HEK293 (cell line): ENCODE data around the gene IVNS1ABP.

ENCODE experiments used
- CTCF ChIA-PET: fragments of 350-600 bp; formaldehyde crosslinking; extraction: SDS; loops from one replicate; lab custom pipeline; 2021; ENCODE audit warnings: antibody characterized with exemption; lab: Yijun Ruan, JAX
- POLR2A ChIA-PET: fragments of 300-600 bp; formaldehyde crosslinking; extraction: SDS; loops from one replicate; lab custom pipeline; 2020; ENCODE audit warnings: antibody characterized with exemption, inconsistent platforms; lab: Yijun Ruan, JAX
- H3K27ac ChIP-seq: fragments of 200-500 bp; sonication (Bioruptor generic); 2 replicates; pipeline ENCODE4 v1.5.1; 2014; ENCODE audit warnings: low read depth, low read length, control low read depth, inconsistent platforms; ENCODE audit errors: extremely low read depth
- H3K36me3 ChIP-seq, 2 experiments: fragments of 200-500 bp in 1 of 2; sonication (Bioruptor generic) in 1 of 2; 1 replicate in 1 of 2; 2 replicates in 1 of 2; pipeline ENCODE4 v1.5.1; 2014 to 2017; ENCODE audit warnings: inconsistent platforms in 2 of 2, low read length in 2 of 2; ENCODE audit not compliant: control insufficient read depth in 2 of 2, insufficient read depth in 1 of 2
- H3K4me1 ChIP-seq: fragments of 200-500 bp; sonication (Bioruptor generic); 2 replicates; pipeline ENCODE4 v1.5.1; 2014; ENCODE audit warnings: mild to moderate bottlenecking, low read length, inconsistent platforms; ENCODE audit not compliant: control insufficient read depth, insufficient read depth
- H3K4me3 ChIP-seq: 2 replicates; pipeline ENCODE4 v1.5.1; 2011; ENCODE audit warnings: low read depth, mild to moderate bottlenecking, control low read depth, low read length, moderate library complexity
- H3K9me3 ChIP-seq: fragments of 200-500 bp; sonication (Bioruptor generic); 2 replicates; pipeline ENCODE4 v1.5.1; 2014; ENCODE audit warnings: low read depth, low read length, inconsistent platforms; ENCODE audit not compliant: control insufficient read depth, insufficient read depth
- FEZF1 ChIP-seq: fragments of 450-650 bp; formaldehyde crosslinking; IDR thresholded peaks from 2 replicates; pipeline ENCODE4 v1.5.1; 2016; ENCODE audit warnings: missing biosample characterization, missing genetic modification characterization
- HOXC10 ChIP-seq: sonication (generic); formaldehyde crosslinking; IDR thresholded peaks from 2 replicates; pipeline ENCODE4 v1.8.1; 2023; ENCODE audit warnings: mild to moderate bottlenecking, missing genetic modification reagents
- SALL2 ChIP-seq: fragments of 450-650 bp; formaldehyde crosslinking; IDR thresholded peaks from 2 replicates; pipeline ENCODE4 v1.5.0; 2017; ENCODE audit warnings: missing biosample characterization, mild to moderate bottlenecking, missing genetic modification characterization, borderline replicate concordance
- TCF7L2 ChIP-seq: IDR thresholded peaks from 2 replicates; pipeline ENCODE4 v1.6.1; 2011; ENCODE audit warnings: low read depth, mild to moderate bottlenecking, inconsistent platforms, low read length, moderate library complexity, borderline replicate concordance
- ZBTB17 ChIP-seq: fragments of 450-650 bp; formaldehyde crosslinking; IDR thresholded peaks from 2 replicates; pipeline ENCODE4 v1.5.1; 2016; ENCODE audit warnings: missing biosample characterization, missing genetic modification characterization
- ZEB2 ChIP-seq: fragments of 450-650 bp; formaldehyde crosslinking; IDR thresholded peaks from 2 replicates; pipeline ENCODE4 v1.5.1; 2016; ENCODE audit warnings: missing biosample characterization, missing genetic modification characterization
- ZFP41 ChIP-seq: fragments of 450-650 bp; formaldehyde crosslinking; IDR thresholded peaks from 2 replicates; pipeline ENCODE4 v1.5.1; 2016; ENCODE audit warnings: missing biosample characterization, missing genetic modification characterization, borderline replicate concordance
- ZNF175 ChIP-seq: fragments of 450-650 bp; formaldehyde crosslinking; IDR thresholded peaks from 2 replicates; pipeline ENCODE4 v1.5.1; 2016; ENCODE audit warnings: missing biosample characterization, missing genetic modification characterization
- ZNF350 ChIP-seq: fragments of 450-650 bp; formaldehyde crosslinking; IDR thresholded peaks from 2 replicates; pipeline ENCODE4 v1.5.0; 2017; ENCODE audit warnings: missing biosample characterization, mild to moderate bottlenecking, missing genetic modification characterization
- ZNF416 ChIP-seq: fragments of 450-650 bp; formaldehyde crosslinking; IDR thresholded peaks from 2 replicates; pipeline ENCODE4 v1.5.1; 2016; ENCODE audit warnings: missing biosample characterization, missing genetic modification characterization
- ZNF514 ChIP-seq: fragments of 450-650 bp; formaldehyde crosslinking; IDR thresholded peaks from 2 replicates; pipeline ENCODE4 v1.5.1; 2016; ENCODE audit warnings: missing biosample characterization, missing genetic modification characterization
- TF ChIP-seq, protein P1 (sequence below): sonication (generic); formaldehyde crosslinking; IDR thresholded peaks from 2 replicates; pipeline ENCODE4 v1.8.1; 2022; ENCODE audit warnings: mild to moderate bottlenecking, moderate library complexity, missing genetic modification reagents
- TF ChIP-seq, protein P2 (sequence below): fragments of 450-650 bp; formaldehyde crosslinking; IDR thresholded peaks from 2 replicates; pipeline ENCODE4 v1.5.1; 2016; ENCODE audit warnings: missing biosample characterization, missing genetic modification characterization
- TF ChIP-seq, protein P3 (sequence below): fragments of 450-650 bp; formaldehyde crosslinking; IDR thresholded peaks from 2 replicates; pipeline ENCODE4 v1.5.1; 2016; ENCODE audit warnings: missing biosample characterization, missing genetic modification characterization
- TF ChIP-seq, protein P4 (sequence below): fragments of 450-650 bp; formaldehyde crosslinking; IDR thresholded peaks from 2 replicates; pipeline ENCODE4 v1.5.1; 2016; ENCODE audit warnings: missing biosample characterization, missing genetic modification characterization
- TF ChIP-seq, protein P5 (sequence below): fragments of 450-650 bp; formaldehyde crosslinking; IDR thresholded peaks from 2 replicates; pipeline ENCODE4 v1.5.1; 2016; ENCODE audit warnings: missing biosample characterization, missing genetic modification characterization
- TF ChIP-seq, protein P6 (sequence below): fragments of 450-650 bp; formaldehyde crosslinking; IDR thresholded peaks from 2 replicates; pipeline ENCODE4 v1.5.1; 2016; ENCODE audit warnings: missing biosample characterization, missing genetic modification characterization
- TF ChIP-seq, protein P7 (sequence below): fragments of 450-650 bp; formaldehyde crosslinking; IDR thresholded peaks from 2 replicates; pipeline ENCODE4 v1.5.1; 2016; ENCODE audit warnings: missing biosample characterization, missing genetic modification characterization

Gene IVNS1ABP

DNA sequence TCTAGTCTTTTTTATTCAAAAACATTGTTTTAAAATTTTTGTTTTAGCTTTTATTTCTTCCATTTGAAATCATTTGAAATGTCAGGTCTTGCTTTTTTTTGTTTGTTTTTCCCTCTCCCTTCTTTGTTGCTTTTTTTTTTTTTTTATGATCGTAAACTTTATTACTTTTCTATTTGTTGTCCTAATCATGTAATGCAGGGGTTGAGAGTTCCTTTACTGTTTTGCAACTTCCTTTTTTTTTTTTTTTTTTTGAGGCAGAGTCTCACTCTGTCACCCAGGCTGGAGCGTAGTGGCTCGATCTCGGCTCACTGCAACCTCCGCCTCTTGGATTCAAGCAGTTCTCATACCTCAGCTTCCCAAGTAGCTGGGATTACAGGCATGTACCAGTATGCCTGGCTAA, 24.8 kb downstream of the IVNS1ABP start (continued):
- no peak for TF ChIP-seq ZNF514
- no peak for TF ChIP-seq ZEB2 (tag by site-specific recombination)
- TF ChIP-seq, protein P1, sequence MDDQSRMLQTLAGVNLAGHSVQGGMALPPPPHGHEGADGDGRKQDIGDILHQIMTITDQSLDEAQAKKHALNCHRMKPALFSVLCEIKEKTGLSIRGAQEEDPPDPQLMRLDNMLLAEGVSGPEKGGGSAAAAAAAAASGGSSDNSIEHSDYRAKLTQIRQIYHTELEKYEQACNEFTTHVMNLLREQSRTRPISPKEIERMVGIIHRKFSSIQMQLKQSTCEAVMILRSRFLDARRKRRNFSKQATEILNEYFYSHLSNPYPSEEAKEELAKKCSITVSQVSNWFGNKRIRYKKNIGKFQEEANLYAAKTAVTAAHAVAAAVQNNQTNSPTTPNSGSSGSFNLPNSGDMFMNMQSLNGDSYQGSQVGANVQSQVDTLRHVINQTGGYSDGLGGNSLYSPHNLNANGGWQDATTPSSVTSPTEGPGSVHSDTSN (CRISPR knock-in tag), result no peak
- TF ChIP-seq ZNF350 (tag by site-specific recombination), result no peak
- TF ChIP-seq, protein P2, sequence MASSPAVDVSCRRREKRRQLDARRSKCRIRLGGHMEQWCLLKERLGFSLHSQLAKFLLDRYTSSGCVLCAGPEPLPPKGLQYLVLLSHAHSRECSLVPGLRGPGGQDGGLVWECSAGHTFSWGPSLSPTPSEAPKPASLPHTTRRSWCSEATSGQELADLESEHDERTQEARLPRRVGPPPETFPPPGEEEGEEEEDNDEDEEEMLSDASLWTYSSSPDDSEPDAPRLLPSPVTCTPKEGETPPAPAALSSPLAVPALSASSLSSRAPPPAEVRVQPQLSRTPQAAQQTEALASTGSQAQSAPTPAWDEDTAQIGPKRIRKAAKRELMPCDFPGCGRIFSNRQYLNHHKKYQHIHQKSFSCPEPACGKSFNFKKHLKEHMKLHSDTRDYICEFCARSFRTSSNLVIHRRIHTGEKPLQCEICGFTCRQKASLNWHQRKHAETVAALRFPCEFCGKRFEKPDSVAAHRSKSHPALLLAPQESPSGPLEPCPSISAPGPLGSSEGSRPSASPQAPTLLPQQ (tag by site-specific recombination), result no peak
- TF ChIP-seq, protein P3, sequence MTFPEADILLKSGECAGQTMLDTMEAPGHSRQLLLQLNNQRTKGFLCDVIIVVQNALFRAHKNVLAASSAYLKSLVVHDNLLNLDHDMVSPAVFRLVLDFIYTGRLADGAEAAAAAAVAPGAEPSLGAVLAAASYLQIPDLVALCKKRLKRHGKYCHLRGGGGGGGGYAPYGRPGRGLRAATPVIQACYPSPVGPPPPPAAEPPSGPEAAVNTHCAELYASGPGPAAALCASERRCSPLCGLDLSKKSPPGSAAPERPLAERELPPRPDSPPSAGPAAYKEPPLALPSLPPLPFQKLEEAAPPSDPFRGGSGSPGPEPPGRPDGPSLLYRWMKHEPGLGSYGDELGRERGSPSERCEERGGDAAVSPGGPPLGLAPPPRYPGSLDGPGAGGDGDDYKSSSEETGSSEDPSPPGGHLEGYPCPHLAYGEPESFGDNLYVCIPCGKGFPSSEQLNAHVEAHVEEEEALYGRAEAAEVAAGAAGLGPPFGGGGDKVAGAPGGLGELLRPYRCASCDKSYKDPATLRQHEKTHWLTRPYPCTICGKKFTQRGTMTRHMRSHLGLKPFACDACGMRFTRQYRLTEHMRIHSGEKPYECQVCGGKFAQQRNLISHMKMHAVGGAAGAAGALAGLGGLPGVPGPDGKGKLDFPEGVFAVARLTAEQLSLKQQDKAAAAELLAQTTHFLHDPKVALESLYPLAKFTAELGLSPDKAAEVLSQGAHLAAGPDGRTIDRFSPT (tag by site-specific recombination), result no peak
- no peak for TF ChIP-seq ZFP41

DNA sequence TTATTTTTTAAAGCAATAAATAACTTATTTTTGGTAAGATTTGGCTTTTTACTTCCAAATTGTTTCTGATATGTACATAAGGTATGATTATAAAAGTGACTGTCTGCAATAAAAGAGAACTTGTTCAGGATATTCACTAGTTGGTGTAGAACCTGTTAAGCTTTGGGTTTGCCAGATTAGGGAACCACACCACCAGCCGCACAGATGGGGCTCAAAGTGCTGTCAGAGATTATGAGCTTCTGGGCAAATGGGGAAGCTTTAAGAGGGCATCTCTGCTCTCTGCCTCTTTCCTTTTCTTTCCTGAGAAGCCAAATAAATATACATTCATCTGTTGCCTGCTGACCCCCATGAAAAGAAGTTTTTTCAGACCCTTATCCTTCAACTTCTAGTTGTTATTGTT, 25.4 kb downstream of the IVNS1ABP start:
- Histone ChIP-seq H3K4me3 (no peak overlapping the region), H3K27ac (no peak overlapping the region), H3K4me1 (no peaks in the 10 kb centered on the region), H3K36me3 (peaks cover 9 to 32% of the 10 kb centered on the region in 2 experiments; a peak in 2 of 3 replicates)
- ChIA-PET CTCF (interaction anchor here (1.2 kb wide), 1 partner anchor 26 kb away, joined by 4 read pairs; the partner anchor contains the start of gene IVNS1ABP), POLR2A (no interaction called here)
- TF ChIP-seq ZNF416 (tag by site-specific recombination) (no peak), TCF7L2 (no peak), HOXC10 (no peak), ZNF175 (tag by site-specific recombination) (no peak), ZBTB17 (no peak), ZFP41 (no peak), SALL2 (tag by site-specific recombination) (no peak), FEZF1 (tag by site-specific recombination) (no peak)
- TF ChIP-seq, protein P4, sequence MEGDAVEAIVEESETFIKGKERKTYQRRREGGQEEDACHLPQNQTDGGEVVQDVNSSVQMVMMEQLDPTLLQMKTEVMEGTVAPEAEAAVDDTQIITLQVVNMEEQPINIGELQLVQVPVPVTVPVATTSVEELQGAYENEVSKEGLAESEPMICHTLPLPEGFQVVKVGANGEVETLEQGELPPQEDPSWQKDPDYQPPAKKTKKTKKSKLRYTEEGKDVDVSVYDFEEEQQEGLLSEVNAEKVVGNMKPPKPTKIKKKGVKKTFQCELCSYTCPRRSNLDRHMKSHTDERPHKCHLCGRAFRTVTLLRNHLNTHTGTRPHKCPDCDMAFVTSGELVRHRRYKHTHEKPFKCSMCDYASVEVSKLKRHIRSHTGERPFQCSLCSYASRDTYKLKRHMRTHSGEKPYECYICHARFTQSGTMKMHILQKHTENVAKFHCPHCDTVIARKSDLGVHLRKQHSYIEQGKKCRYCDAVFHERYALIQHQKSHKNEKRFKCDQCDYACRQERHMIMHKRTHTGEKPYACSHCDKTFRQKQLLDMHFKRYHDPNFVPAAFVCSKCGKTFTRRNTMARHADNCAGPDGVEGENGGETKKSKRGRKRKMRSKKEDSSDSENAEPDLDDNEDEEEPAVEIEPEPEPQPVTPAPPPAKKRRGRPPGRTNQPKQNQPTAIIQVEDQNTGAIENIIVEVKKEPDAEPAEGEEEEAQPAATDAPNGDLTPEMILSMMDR (tag by site-specific recombination), result no peak
- TF ChIP-seq, protein P5, sequence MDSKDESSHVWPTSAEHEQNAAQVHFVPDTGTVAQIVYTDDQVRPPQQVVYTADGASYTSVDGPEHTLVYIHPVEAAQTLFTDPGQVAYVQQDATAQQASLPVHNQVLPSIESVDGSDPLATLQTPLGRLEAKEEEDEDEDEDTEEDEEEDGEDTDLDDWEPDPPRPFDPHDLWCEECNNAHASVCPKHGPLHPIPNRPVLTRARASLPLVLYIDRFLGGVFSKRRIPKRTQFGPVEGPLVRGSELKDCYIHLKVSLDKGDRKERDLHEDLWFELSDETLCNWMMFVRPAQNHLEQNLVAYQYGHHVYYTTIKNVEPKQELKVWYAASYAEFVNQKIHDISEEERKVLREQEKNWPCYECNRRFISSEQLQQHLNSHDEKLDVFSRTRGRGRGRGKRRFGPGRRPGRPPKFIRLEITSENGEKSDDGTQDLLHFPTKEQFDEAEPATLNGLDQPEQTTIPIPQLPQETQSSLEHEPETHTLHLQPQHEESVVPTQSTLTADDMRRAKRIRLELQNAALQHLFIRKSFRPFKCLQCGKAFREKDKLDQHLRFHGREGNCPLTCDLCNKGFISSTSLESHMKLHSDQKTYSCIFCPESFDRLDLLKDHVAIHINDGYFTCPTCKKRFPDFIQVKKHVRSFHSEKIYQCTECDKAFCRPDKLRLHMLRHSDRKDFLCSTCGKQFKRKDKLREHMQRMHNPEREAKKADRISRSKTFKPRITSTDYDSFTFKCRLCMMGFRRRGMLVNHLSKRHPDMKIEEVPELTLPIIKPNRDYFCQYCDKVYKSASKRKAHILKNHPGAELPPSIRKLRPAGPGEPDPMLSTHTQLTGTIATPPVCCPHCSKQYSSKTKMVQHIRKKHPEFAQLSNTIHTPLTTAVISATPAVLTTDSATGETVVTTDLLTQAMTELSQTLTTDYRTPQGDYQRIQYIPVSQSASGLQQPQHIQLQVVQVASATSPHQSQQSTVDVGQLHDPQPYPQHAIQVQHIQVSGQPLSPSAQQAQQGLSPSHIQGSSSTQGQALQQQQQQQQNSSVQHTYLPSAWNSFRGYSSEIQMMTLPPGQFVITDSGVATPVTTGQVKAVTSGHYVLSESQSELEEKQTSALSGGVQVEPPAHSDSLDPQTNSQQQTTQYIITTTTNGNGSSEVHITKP (tag by site-specific recombination), result no peak
- TF ChIP-seq, protein P6, sequence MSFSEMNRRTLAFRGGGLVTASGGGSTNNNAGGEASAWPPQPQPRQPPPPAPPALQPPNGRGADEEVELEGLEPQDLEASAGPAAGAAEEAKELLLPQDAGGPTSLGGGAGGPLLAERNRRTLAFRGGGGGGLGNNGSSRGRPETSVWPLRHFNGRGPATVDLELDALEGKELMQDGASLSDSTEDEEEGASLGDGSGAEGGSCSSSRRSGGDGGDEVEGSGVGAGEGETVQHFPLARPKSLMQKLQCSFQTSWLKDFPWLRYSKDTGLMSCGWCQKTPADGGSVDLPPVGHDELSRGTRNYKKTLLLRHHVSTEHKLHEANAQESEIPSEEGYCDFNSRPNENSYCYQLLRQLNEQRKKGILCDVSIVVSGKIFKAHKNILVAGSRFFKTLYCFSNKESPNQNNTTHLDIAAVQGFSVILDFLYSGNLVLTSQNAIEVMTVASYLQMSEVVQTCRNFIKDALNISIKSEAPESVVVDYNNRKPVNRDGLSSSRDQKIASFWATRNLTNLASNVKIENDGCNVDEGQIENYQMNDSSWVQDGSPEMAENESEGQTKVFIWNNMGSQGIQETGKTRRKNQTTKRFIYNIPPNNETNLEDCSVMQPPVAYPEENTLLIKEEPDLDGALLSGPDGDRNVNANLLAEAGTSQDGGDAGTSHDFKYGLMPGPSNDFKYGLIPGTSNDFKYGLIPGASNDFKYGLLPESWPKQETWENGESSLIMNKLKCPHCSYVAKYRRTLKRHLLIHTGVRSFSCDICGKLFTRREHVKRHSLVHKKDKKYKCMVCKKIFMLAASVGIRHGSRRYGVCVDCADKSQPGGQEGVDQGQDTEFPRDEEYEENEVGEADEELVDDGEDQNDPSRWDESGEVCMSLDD, result no peak
- TF ChIP-seq, protein P7, sequence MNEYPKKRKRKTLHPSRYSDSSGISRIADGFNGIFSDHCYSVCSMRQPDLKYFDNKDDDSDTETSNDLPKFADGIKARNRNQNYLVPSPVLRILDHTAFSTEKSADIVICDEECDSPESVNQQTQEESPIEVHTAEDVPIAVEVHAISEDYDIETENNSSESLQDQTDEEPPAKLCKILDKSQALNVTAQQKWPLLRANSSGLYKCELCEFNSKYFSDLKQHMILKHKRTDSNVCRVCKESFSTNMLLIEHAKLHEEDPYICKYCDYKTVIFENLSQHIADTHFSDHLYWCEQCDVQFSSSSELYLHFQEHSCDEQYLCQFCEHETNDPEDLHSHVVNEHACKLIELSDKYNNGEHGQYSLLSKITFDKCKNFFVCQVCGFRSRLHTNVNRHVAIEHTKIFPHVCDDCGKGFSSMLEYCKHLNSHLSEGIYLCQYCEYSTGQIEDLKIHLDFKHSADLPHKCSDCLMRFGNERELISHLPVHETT (tag by site-specific recombination), result no peak
- TF ChIP-seq, all 188 proteins: peak for 0
- H3K9me3 ChIP-seq, result no peaks in the 10 kb centered on the region
